HepG2 (cell line): Measurements from ENCODE around the gene SDK2.

ENCODE experiments used
- FOXK1 ChIP-seq: sonication (generic); formaldehyde crosslinking; IDR thresholded peaks from 2 replicates; pipeline ENCODE4 v1.4.0; 2020; ENCODE audit warnings: low read depth, missing genetic modification reagents, borderline replicate concordance
- MAFK ChIP-seq, 2 experiments: IDR thresholded peaks in 1 of 2; conservative IDR thresholded peaks in 1 of 2; 2 replicates each; pipeline ENCODE4 v1.6.1; 2011; ENCODE audit warnings: improper control_type of control experiment in 2 of 2, low read length in 2 of 2
- NR2C2 ChIP-seq: sonication (generic); formaldehyde crosslinking; IDR thresholded peaks from 2 replicates; pipeline ENCODE4 v1.4.0; 2020; ENCODE audit warnings: missing genetic modification reagents, mild to moderate bottlenecking, moderate library complexity, borderline replicate concordance
- POLR2AphosphoS2 ChIP-seq: IDR thresholded peaks from 2 replicates; pipeline ENCODE4 v1.6.1; 2011; ENCODE audit warnings: low read depth, low read length, improper control_type of control experiment
- SIX4 ChIP-seq: sonication (generic); formaldehyde crosslinking; IDR thresholded peaks from 2 replicates; pipeline ENCODE4 v1.4.0; 2020; ENCODE audit warnings: missing genetic modification reagents
- SMAD3 ChIP-seq: sonication (generic); formaldehyde crosslinking; IDR thresholded peaks from 2 replicates; pipeline ENCODE4 v1.4.0; 2020; ENCODE audit warnings: missing genetic modification reagents
- TF ChIP-seq, protein P1 (sequence below): sonication (generic); formaldehyde crosslinking; IDR thresholded peaks from 2 replicates; pipeline ENCODE4 v1.5.1; 2020; ENCODE audit warnings: missing genetic modification reagents, mild to moderate bottlenecking, borderline replicate concordance
- TF ChIP-seq, protein P2 (sequence below): sonication (generic); formaldehyde crosslinking; IDR thresholded peaks from 2 replicates; pipeline ENCODE4 v1.4.0; 2020; ENCODE audit warnings: missing genetic modification reagents
- TF ChIP-seq, protein P3 (sequence below), 2 experiments: sonication (generic) in 1 of 2; formaldehyde crosslinking in 1 of 2; IDR thresholded peaks; 2 replicates each; pipeline versions ENCODE4 v1.4.0 to v1.6.1; 2018 to 2020; ENCODE audit warnings: missing genetic modification reagents in 2 of 2, borderline replicate concordance in 1 of 2, low read depth in 1 of 2, mild to moderate bottlenecking in 1 of 2, missing biosample characterization in 1 of 2
- TF ChIP-seq, protein P4 (sequence below): sonication (generic); formaldehyde crosslinking; IDR thresholded peaks from 2 replicates; pipeline ENCODE4 v1.9.0; 2022; ENCODE audit warnings: missing genetic modification reagents, mild to moderate bottlenecking, borderline replicate concordance

DNA sequence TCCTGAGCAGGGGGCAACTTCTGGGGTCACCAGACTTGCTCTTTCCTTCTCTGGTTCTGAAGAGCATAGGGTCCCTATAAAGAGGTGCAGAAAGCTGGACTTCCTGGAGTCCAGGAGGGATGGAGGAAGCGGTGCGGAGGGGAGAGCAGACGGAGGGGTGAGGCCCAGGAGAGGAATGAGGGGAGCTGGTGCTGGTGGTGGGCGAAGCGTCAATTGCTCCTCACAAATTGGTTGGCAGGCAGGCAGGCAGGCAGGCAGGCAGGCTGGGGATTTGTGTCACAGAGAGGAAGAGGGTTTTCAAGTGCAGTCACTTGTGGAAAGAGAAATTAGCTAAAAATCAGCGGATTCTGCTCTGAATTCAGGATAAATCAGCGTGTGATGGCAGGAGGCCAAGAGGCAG is 198.8 kb downstream of the SDK2 start:
- TF ChIP-seq MAFK (conservative IDR thresholded peaks at IDR 0.05 in 1 of 2, IDR thresholded peaks at IDR 0.05 in 1 of 2; ENCODE audit: low read length in 2 of 2), result no peak
- TF ChIP-seq, protein P1, sequence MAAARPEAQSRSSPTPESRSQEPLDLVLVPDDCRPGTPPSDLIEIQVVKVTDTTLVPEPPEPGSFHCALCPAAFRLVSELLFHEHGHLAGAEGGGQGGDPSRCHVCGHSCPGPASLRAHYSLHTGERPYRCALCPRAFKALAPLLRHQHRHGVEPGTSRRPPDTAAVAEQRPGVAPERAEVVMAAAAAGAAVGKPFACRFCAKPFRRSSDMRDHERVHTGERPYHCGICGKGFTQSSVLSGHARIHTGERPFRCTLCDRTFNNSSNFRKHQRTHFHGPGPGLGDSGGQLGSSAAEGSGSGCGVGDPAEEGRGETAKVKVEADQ, result no peak
- TF ChIP-seq, protein P2, sequence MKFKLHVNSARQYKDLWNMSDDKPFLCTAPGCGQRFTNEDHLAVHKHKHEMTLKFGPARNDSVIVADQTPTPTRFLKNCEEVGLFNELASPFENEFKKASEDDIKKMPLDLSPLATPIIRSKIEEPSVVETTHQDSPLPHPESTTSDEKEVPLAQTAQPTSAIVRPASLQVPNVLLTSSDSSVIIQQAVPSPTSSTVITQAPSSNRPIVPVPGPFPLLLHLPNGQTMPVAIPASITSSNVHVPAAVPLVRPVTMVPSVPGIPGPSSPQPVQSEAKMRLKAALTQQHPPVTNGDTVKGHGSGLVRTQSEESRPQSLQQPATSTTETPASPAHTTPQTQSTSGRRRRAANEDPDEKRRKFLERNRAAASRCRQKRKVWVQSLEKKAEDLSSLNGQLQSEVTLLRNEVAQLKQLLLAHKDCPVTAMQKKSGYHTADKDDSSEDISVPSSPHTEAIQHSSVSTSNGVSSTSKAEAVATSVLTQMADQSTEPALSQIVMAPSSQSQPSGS (CRISPR knock-in tag), result no peak
- TF ChIP-seq FOXK1 (CRISPR knock-in tag), result no peak
- TF ChIP-seq SIX4, result no peak
- TF ChIP-seq, protein P3, sequence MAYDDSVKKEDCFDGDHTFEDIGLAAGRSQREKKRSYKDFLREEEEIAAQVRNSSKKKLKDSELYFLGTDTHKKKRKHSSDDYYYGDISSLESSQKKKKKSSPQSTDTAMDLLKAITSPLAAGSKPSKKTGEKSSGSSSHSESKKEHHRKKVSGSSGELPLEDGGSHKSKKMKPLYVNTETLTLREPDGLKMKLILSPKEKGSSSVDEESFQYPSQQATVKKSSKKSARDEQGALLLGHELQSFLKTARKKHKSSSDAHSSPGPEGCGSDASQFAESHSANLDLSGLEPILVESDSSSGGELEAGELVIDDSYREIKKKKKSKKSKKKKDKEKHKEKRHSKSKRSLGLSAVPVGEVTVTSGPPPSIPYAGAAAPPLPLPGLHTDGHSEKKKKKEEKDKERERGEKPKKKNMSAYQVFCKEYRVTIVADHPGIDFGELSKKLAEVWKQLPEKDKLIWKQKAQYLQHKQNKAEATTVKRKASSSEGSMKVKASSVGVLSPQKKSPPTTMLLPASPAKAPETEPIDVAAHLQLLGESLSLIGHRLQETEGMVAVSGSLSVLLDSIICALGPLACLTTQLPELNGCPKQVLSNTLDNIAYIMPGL (CRISPR knock-in tag; IDR thresholded peaks at IDR 0.05; ENCODE audit: borderline replicate concordance in 1 of 2, low read depth in 1 of 2), result no peak
- TF ChIP-seq SMAD3 (CRISPR knock-in tag), result no peak
- TF ChIP-seq POLR2AphosphoS2, result no peak
- TF ChIP-seq, protein P4, sequence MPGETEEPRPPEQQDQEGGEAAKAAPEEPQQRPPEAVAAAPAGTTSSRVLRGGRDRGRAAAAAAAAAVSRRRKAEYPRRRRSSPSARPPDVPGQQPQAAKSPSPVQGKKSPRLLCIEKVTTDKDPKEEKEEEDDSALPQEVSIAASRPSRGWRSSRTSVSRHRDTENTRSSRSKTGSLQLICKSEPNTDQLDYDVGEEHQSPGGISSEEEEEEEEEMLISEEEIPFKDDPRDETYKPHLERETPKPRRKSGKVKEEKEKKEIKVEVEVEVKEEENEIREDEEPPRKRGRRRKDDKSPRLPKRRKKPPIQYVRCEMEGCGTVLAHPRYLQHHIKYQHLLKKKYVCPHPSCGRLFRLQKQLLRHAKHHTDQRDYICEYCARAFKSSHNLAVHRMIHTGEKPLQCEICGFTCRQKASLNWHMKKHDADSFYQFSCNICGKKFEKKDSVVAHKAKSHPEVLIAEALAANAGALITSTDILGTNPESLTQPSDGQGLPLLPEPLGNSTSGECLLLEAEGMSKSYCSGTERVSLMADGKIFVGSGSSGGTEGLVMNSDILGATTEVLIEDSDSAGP (CRISPR knock-in tag), result no peak
- TF ChIP-seq NR2C2 (CRISPR knock-in tag), result no peak
